ENCODE results near the gene IGFN1. TPM values are rescaled to one million over a fixed set of nuclear protein-coding genes. Genes with fewer than 3 reads are reported as not detected.

The IGFN1 gene
- total and polyA plus RNA-seq, 9 of the 15 experiments (the other 6 are each of a cell fraction or from before 2014, with no cell fraction given) = 0.04 TPM; not detected in 8

DNA sequence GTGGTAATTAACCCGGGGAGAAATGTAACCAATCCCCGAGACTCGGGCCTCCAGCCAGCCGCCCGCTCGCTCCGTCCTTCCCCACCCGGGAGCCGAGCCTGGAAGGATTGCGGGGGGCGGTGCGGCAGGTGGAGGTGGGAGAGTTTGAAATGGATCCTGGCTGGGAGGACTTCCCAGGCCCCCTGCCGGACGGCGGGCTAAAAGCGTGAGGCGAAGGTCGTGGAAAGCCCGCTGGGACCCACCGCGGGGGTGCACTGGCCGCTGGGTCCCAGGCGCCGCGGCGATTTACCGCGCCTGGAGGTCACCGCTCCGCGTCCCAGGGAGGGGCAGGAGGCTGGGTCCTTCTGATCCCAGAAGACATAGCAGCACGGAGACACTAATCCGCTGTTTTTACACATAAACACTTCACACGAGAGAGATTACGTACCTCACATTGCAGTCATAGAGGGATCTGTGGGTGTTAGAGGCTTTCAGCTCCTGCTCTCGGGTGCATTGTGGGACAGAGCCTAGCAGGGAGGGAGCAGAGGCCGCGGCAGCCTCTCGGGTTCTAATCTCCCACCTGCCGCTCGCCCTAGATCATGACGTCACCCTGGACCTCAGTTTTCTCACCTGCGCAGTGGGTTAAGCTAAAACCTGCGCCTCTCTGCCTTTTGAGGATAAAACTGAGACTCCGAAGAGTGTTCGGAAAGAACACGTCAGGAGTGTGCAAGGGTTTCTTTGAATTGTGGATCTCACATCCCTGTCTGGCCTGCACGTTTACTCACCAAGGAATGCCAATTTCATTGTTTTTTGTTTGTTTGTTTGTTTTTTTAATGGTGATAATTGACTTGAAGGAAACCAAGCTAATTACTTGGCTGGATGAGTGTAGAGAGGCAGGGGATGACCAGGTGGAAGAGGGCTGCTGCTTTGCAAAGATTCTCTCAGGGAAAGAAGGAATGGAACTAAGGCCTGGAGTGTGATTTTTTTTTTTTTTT is 19.3 kb upstream of the IGFN1 start:
- H3K4me1 ChIP-seq (replicated peaks in 1 of 2; ENCODE audit: control insufficient read depth in 2 of 2, insufficient read depth in 2 of 2, low read length in 2 of 2) = peaks cover 15 to 28% of the 10 kb centered on the region in 2 experiments; a peak in 4 of 5 replicates
- DNase-seq (ENCODE audit: extremely low read depth in 1 of 4, low spot score in 3 of 4) (peak; percentile 66 to 75 (median 72)), FAIRE-seq (peak; percentile 6), ATAC-seq (peak; percentile 71)
- peak overlapping the region; percentile 97 for H2AFZ ChIP-seq (ENCODE audit: low read depth, low read length)
- peaks cover 2 to 9% of the 10 kb centered on the region in 2 experiments; a peak in 3 of 5 replicates for H3K27me3 ChIP-seq (ENCODE audit: control insufficient read depth in 2 of 2, insufficient read depth in 2 of 2, low read length in 2 of 2)
- peak overlapping the region; percentile 53 for H3K4me3 ChIP-seq
- no peaks in the 10 kb centered on the region for H4K20me1 ChIP-seq (replicated peaks; ENCODE audit: control insufficient read depth, insufficient read depth, low read length)
- ChIA-PET POLR2A (interaction anchor here (0.6 to 6.7 kb wide), 6 partner anchors 15 to 190 kb away, joined by 3 to 121 read pairs (median 3); partner anchors contain the start of genes IGFN1 and TMEM9), CTCF (ENCODE audit: low intra/inter-chr PET ratio) (interaction anchor here (0.6 kb wide), 1 partner anchor 550 kb away, joined by 4 read pairs; no protein-coding TSS in a partner anchor)
- 12% methylated on average over 48 of the region's 48 CpGs for WGBS (ENCODE audit: insufficient coverage, low coverage, missing lambda C conversion rate)
- H3K27ac ChIP-seq (ENCODE audit: extremely low read depth, low read depth, low read length) = peak overlapping the region; percentile 55
- no peaks in the 10 kb centered on the region for H3K9me1 ChIP-seq (ENCODE audit: control insufficient read depth, insufficient read depth, low read length)
- intact Hi-C loops (cut with micrococcal nuclease) (no loop called here), in situ Hi-C loops (cut with MboI) (no loop called here)
- H3K79me2 ChIP-seq (ENCODE audit: control insufficient read depth, insufficient read depth, low read length) = no peaks in the 10 kb centered on the region
- peaks cover 3% of the 10 kb centered on the region; the same call in 1 of the 2 replicates for H3K9me3 ChIP-seq (replicated peaks; ENCODE audit: control insufficient read depth, insufficient read depth, low read depth, low read length)
- peak overlapping the region; percentile 79 to 93 for H3K9ac ChIP-seq (ENCODE audit: insufficient read depth in 1 of 2, low read depth in 2 of 2, low read length in 2 of 2)
- BruUV-seq (replicated peaks) = TSS peak; percentile 80
- peak overlapping the region; percentile 97 for H3K4me2 ChIP-seq (ENCODE audit: insufficient read depth, low read length)
- no peaks in the 10 kb centered on the region for H3K36me3 ChIP-seq (ENCODE audit: control insufficient read depth, insufficient read depth, low read length)
- TF ChIP-seq SMAD1 (IDR thresholded peaks at IDR 0.05; ENCODE audit: low read depth, low read length, partially characterized antibody) = no peak
- TF ChIP-seq ELF2 (CRISPR knock-in tag; IDR thresholded peaks at IDR 0.05) = no peak
- TF ChIP-seq NKRF (IDR thresholded peaks at IDR 0.05; ENCODE audit: borderline replicate concordance) = no peak
- TF ChIP-seq, protein P1, sequence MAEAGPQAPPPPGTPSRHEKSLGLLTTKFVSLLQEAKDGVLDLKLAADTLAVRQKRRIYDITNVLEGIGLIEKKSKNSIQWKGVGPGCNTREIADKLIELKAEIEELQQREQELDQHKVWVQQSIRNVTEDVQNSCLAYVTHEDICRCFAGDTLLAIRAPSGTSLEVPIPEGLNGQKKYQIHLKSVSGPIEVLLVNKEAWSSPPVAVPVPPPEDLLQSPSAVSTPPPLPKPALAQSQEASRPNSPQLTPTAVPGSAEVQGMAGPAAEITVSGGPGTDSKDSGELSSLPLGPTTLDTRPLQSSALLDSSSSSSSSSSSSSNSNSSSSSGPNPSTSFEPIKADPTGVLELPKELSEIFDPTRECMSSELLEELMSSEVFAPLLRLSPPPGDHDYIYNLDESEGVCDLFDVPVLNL (CRISPR knock-in tag; IDR thresholded peaks at IDR 0.05; ENCODE audit: low read depth) = 0 out of 2 replicates have a peak, but pooled peaks have one; percentile 27
- TF ChIP-seq HMGXB4 (CRISPR knock-in tag; IDR thresholded peaks at IDR 0.05) = peak; percentile 65; the same call in 1 of the 2 replicates
- TF ChIP-seq TSHZ1 (CRISPR knock-in tag; IDR thresholded peaks at IDR 0.05) = no peak
- TF ChIP-seq BMI1 (IDR thresholded peaks at IDR 0.05; ENCODE audit: low read length) = no peak
- TF ChIP-seq THRAP3 (IDR thresholded peaks at IDR 0.05; ENCODE audit: borderline replicate concordance) = no peak
- TF ChIP-seq DIDO1 (tag; IDR thresholded peaks at IDR 0.05; ENCODE audit: low read depth) = no peak
- no peak for TF ChIP-seq ZNF668 (CRISPR knock-in tag; IDR thresholded peaks at IDR 0.05)
- TF ChIP-seq E2F3 (CRISPR knock-in tag; IDR thresholded peaks at IDR 0.05) = no peak

Measured in K562 (cell line).